PFSK-1 (cell line): ENCODE measurements around the gene MEF2C.

Experiments
- FOXP2 ChIP-seq: optimal IDR thresholded peaks from 2 replicates; pipeline ENCODE3; 2011; ENCODE audit warnings: borderline replicate concordance, control low read depth, inconsistent platforms; ENCODE audit not compliant: insufficient read depth; ENCODE audit errors: extremely low read length, extremely low read depth
- POLR2AphosphoS5 ChIP-seq: IDR thresholded peaks from 2 replicates; pipeline ENCODE4 v1.6.1; 2012; ENCODE audit warnings: low read depth, mild to moderate bottlenecking, control low read depth, low read length, moderate library complexity
- REST ChIP-seq, 2 experiments: IDR thresholded peaks; 2 replicates each; pipeline versions ENCODE4 v1.6.1 to v1.8.0; 2011 to 2012; ENCODE audit warnings: low read depth in 2 of 2, low read length in 2 of 2, control low read depth in 1 of 2, inconsistent platforms in 1 of 2, mild to moderate bottlenecking in 1 of 2, moderate library complexity in 1 of 2; ENCODE audit not compliant: insufficient read depth in 1 of 2
- SIN3A ChIP-seq: IDR thresholded peaks from 2 replicates; pipeline ENCODE4 v1.6.1; 2012; ENCODE audit warnings: mild to moderate bottlenecking, low read length, moderate library complexity, borderline replicate concordance; ENCODE audit not compliant: insufficient read depth
- TAF1 ChIP-seq: IDR thresholded peaks from 2 replicates; pipeline ENCODE4 v1.6.1; 2012; ENCODE audit warnings: low read length, control low read depth, borderline replicate concordance; ENCODE audit not compliant: insufficient read depth

Gene MEF2C

GRCh38 chr5:88877826-88878225 is 5.2 kb downstream of the MEF2C start:
- no peak for TF ChIP-seq TAF1
- TF ChIP-seq REST (IDR thresholded peaks at IDR 0.05; ENCODE audit: insufficient read depth in 1 of 2, low read depth in 2 of 2, low read length in 2 of 2): no peak
- no peak for TF ChIP-seq FOXP2
- no peak for TF ChIP-seq SIN3A
- TF ChIP-seq POLR2AphosphoS5: no peak

GRCh38 chr5:88876714-88877113 is 6.3 kb downstream of the MEF2C start:
- no peak for TF ChIP-seq REST (IDR thresholded peaks at IDR 0.05; ENCODE audit: insufficient read depth in 1 of 2, low read depth in 2 of 2, low read length in 2 of 2)
- TF ChIP-seq POLR2AphosphoS5: no peak
- no peak for TF ChIP-seq FOXP2
- TF ChIP-seq SIN3A: no peak
- TF ChIP-seq TAF1: no peak

GRCh38 chr5:88875341-88876234 is 7.4 kb downstream of the MEF2C start:
- TF ChIP-seq REST (IDR thresholded peaks at IDR 0.05; ENCODE audit: insufficient read depth in 1 of 2, low read depth in 2 of 2, low read length in 2 of 2) (no peak), FOXP2 (no peak), POLR2AphosphoS5 (no peak), TAF1 (no peak), SIN3A (no peak)

DNA sequence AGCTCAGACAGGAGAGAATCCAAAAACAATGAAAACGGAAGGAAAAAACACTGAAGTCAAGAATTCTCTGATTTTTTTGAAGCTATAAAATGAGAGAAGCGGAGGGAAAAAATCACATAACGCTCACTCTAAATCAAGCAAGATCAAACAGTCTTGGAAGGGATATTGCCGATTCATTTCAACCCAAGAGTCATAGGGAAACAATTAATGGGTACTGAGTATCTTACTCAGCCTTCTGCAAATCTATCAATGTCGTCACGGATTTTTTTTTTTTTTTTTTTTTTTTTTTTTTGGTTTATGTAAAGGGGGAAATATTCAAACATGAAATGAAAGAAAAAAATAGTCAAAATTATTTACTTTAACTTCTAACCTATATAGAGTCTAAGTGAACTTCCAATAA is 9.5 kb downstream of the MEF2C start:
- no peak for TF ChIP-seq TAF1
- TF ChIP-seq FOXP2: no peak
- TF ChIP-seq SIN3A: no peak
- no peak for TF ChIP-seq REST (IDR thresholded peaks at IDR 0.05; ENCODE audit: insufficient read depth in 1 of 2, low read depth in 2 of 2, low read length in 2 of 2)
- no peak for TF ChIP-seq POLR2AphosphoS5

GRCh38 chr5:88872971-88873370 is 10.0 kb downstream of the MEF2C start:
- TF ChIP-seq SIN3A (no peak), POLR2AphosphoS5 (no peak), FOXP2 (no peak), TAF1 (no peak), REST (IDR thresholded peaks at IDR 0.05; ENCODE audit: insufficient read depth in 1 of 2, low read depth in 2 of 2, low read length in 2 of 2) (no peak)
